HG02943 (cell line): Measurements from ENCODE around the gene KRTAP5-3.
"Not testable (repeated sequence)": the region's sequence is repeated elsewhere in the genome, so short reads cannot be mapped to it uniquely, and the experiment has no call there.

Experiments
- ATAC-seq: cut with Tn5 transposase; IDR thresholded peaks from one replicate; pipeline ENCODE4 v1.9.1; 2021; ENCODE audit warnings: mild to moderate bottlenecking, low read depth, moderate library complexity; ENCODE audit not compliant: unreplicated experiment

KRTAP5-3 gene

GRCh38 chr11:1586699-1587098 lies 21.6 kb downstream of the KRTAP5-3 start:
- ATAC-seq, result no peak

- ATAC-seq, result not testable (repeated sequence)
Measured at GRCh38 chr11:1584661-1585370, 23.4 kb downstream of the KRTAP5-3 start, which contains the start of gene KRTAP5-1. KRTAP5-1 (minus strand) TSS chr11:1585283; CDS start chr11:1585249, 34 bp downstream.

GRCh38 chr11:1582909-1583308 lies 25.4 kb downstream of the KRTAP5-3 start:
- ATAC-seq, result not testable (repeated sequence)

- ATAC-seq, result no peak
Measured at GRCh38 chr11:1581976-1582375, 26.3 kb downstream of the KRTAP5-3 start.

GRCh38 chr11:1576825-1577224 lies 31.4 kb downstream of the KRTAP5-3 start:
- no peak for ATAC-seq

GRCh38 chr11:1575756-1576155 lies 32.5 kb downstream of the KRTAP5-3 start:
- ATAC-seq, result not testable (repeated sequence)

- ATAC-seq, result no peak
Measured at GRCh38 chr11:1574933-1575242, 33.4 kb downstream of the KRTAP5-3 start.

- no peak for ATAC-seq
Measured at GRCh38 chr11:1574238-1574932, 33.9 kb downstream of the KRTAP5-3 start.

- ATAC-seq, result no peak
Measured at GRCh38 chr11:1573903-1574237, 34.4 kb downstream of the KRTAP5-3 start.

- ATAC-seq, result no peak
Measured at GRCh38 chr11:1573077-1573902, 35.0 kb downstream of the KRTAP5-3 start.

- ATAC-seq, result no peak
Measured at GRCh38 chr11:1572197-1573076, 35.8 kb downstream of the KRTAP5-3 start, which contains the start of gene DUSP8. DUSP8 (minus strand) TSS chr11:1572271; CDS start chr11:1565826, 6,445 bp downstream.

GRCh38 chr11:1571760-1572196 lies 36.5 kb downstream of the KRTAP5-3 start:
- no peak for ATAC-seq

- ATAC-seq, result no peak
Measured at GRCh38 chr11:1570896-1571759, 37.1 kb downstream of the KRTAP5-3 start.

GRCh38 chr11:1570531-1570895 lies 37.8 kb downstream of the KRTAP5-3 start:
- no peak for ATAC-seq

GRCh38 chr11:1570001-1570453 lies 38.2 kb downstream of the KRTAP5-3 start:
- ATAC-seq, result no peak

- no peak for ATAC-seq
Measured at GRCh38 chr11:1569251-1569780, 38.9 kb downstream of the KRTAP5-3 start.

GRCh38 chr11:1568441-1568911 lies 39.8 kb downstream of the KRTAP5-3 start:
- no peak for ATAC-seq

- ATAC-seq, result no peak
Measured at GRCh38 chr11:1567721-1568100, 40.6 kb downstream of the KRTAP5-3 start.
